IMR-90 (cell line): ENCODE measurements around the gene CALHM3. TPM values are rescaled to one million over a fixed set of nuclear protein-coding genes. Genes with fewer than 3 reads are reported as not detected.
A peak's percentile ranks its signal among the peaks of the same experiment; 100 is the strongest.

Source experiments
- ATAC-seq: fragments of 200-7000 bp; cut with Tn5 transposase; 2 replicates; pipeline ENCODE4 v1.9.1; 2020; ENCODE audit warnings: low read depth, mild to moderate bottlenecking, moderate library complexity
- BruUV-seq: library from RNA; stranded (reverse); fragments of 400-500 nt; replicated peaks from 2 replicates; lab custom pipeline; 2021; lab: Mats Ljungman, UMichigan
- CTCF ChIA-PET: fragments of 300-600 bp; formaldehyde crosslinking; extraction: SDS; loops from one replicate; lab custom pipeline; 2021; ENCODE audit warnings: antibody characterized with exemption; lab: Yijun Ruan, JAX
- POLR2A ChIA-PET: fragments of 300-600 bp; sonication (Branson Sonifier 250); formaldehyde crosslinking; loops from one replicate; lab custom pipeline; 2022; ENCODE audit warnings: antibody characterized with exemption; ENCODE audit not compliant: unreplicated experiment; lab: Charles Lee
- DNase-seq: peaks from one replicate; pipeline ENCODE4 v3.0.0; 2013
- H2AFZ ChIP-seq: replicated peaks from 2 replicates; pipeline ENCODE3; 2013; ENCODE audit warnings: low read length, mild to moderate bottlenecking; ENCODE audit not compliant: poor library complexity
- H2AK5ac ChIP-seq: 2 replicates; pipeline ENCODE4 v1.6.1; 2013; ENCODE audit warnings: low read depth, low read length, inconsistent platforms
- H2AK9ac ChIP-seq: replicated peaks from 2 replicates; pipeline ENCODE3; 2013; ENCODE audit warnings: mild to moderate bottlenecking, low read depth, low read length, moderate library complexity; ENCODE audit not compliant: poor library complexity
- H2BK120ac ChIP-seq: 2 replicates; pipeline ENCODE4 v1.6.1; 2013; ENCODE audit warnings: low read depth, low read length, inconsistent platforms
- H2BK15ac ChIP-seq: 3 replicates; pipeline ENCODE4 v1.6.1; 2013; ENCODE audit warnings: low read depth, low read length, inconsistent platforms
- H2BK20ac ChIP-seq: 2 replicates; pipeline ENCODE4 v1.6.1; 2013; ENCODE audit warnings: low read depth, mild to moderate bottlenecking, inconsistent platforms, low read length, moderate library complexity
- H2BK5ac ChIP-seq: 2 replicates; pipeline ENCODE4 v1.6.1; 2013; ENCODE audit warnings: mild to moderate bottlenecking, low read depth, low read length, inconsistent platforms; ENCODE audit not compliant: poor library complexity, severe bottlenecking
- H3K14ac ChIP-seq: replicated peaks from 2 replicates; pipeline ENCODE4 v1.6.1; 2013; ENCODE audit warnings: low read depth, low read length, inconsistent platforms
- H3K18ac ChIP-seq: 2 replicates; pipeline ENCODE4 v1.6.1; 2013; ENCODE audit warnings: low read depth, low read length, control low read depth
- H3K23ac ChIP-seq: 2 replicates; pipeline ENCODE4 v1.6.1; 2013; ENCODE audit warnings: low read depth, low read length, inconsistent platforms
- H3K27ac ChIP-seq: 2 replicates; pipeline ENCODE4 v1.5.1; 2013; ENCODE audit warnings: mild to moderate bottlenecking, control low read depth, low read length; ENCODE audit not compliant: insufficient read depth
- H3K27me3 ChIP-seq: 2 replicates; pipeline ENCODE4 v1.6.1; 2013; ENCODE audit warnings: low read length; ENCODE audit not compliant: control insufficient read depth, insufficient read depth
- H3K36me3 ChIP-seq: 2 replicates; pipeline ENCODE4 v1.6.1; 2013; ENCODE audit warnings: low read length, mixed read lengths; ENCODE audit not compliant: control insufficient read depth, insufficient read depth
- H3K4ac ChIP-seq: 2 replicates; pipeline ENCODE4 v1.6.1; 2013; ENCODE audit warnings: low read depth, low read length, inconsistent platforms
- H3K4me1 ChIP-seq: 2 replicates; pipeline ENCODE4 v1.6.1; 2013; ENCODE audit warnings: low read length, mixed read lengths; ENCODE audit not compliant: control insufficient read depth, insufficient read depth
- H3K4me2 ChIP-seq: 2 replicates; pipeline ENCODE4 v1.6.1; 2013; ENCODE audit warnings: low read depth, mild to moderate bottlenecking, control low read depth, low read length, moderate library complexity
- H3K4me3 ChIP-seq: 2 replicates; pipeline ENCODE4 v1.5.1; 2013; ENCODE audit warnings: low read depth, mild to moderate bottlenecking, control low read depth, low read length, moderate library complexity; ENCODE audit not compliant: insufficient read depth
- H3K56ac ChIP-seq: 2 replicates; pipeline ENCODE4 v1.6.1; 2013; ENCODE audit warnings: low read length, inconsistent platforms; ENCODE audit not compliant: insufficient read depth; ENCODE audit errors: extremely low read depth
- H3K79me1 ChIP-seq, 2 experiments: 2 replicates each; pipeline ENCODE4 v1.6.1; 2013; ENCODE audit warnings: low read length in 2 of 2, inconsistent platforms in 1 of 2, low read depth in 1 of 2
- H3K9ac ChIP-seq: 2 replicates; pipeline ENCODE4 v1.6.1; 2013; ENCODE audit warnings: low read depth, low read length, control low read depth
- H3K9me1 ChIP-seq: 2 replicates; pipeline ENCODE4 v1.6.1; 2013; ENCODE audit warnings: low read length, inconsistent platforms; ENCODE audit not compliant: insufficient read depth
- H3K9me3 ChIP-seq: 2 replicates; pipeline ENCODE4 v1.6.1; 2013; ENCODE audit warnings: low read length; ENCODE audit not compliant: control insufficient read depth, insufficient read depth
- H4K20me1 ChIP-seq: 2 replicates; pipeline ENCODE4 v1.6.1; 2013; ENCODE audit warnings: low read length, inconsistent platforms; ENCODE audit not compliant: insufficient read depth
- H4K5ac ChIP-seq: 2 replicates; pipeline ENCODE4 v1.6.1; 2013; ENCODE audit warnings: mild to moderate bottlenecking, low read depth, low read length, control low read depth
- H4K8ac ChIP-seq, 2 experiments: 2 replicates each; pipeline ENCODE4 v1.6.1; 2013; ENCODE audit warnings: low read depth in 2 of 2, low read length in 2 of 2, control low read depth in 1 of 2, inconsistent platforms in 1 of 2
- H4K91ac ChIP-seq: 2 replicates; pipeline ENCODE4 v1.6.1; 2013; ENCODE audit warnings: low read depth, low read length, inconsistent platforms; ENCODE audit not compliant: insufficient read depth
- BHLHE40 ChIP-seq: fragments of 150-350 bp; IDR thresholded peaks from 2 replicates; pipeline ENCODE4 v1.6.1; 2016; ENCODE audit warnings: mild to moderate bottlenecking, low read depth, low read length
- CEBPB ChIP-seq: IDR thresholded peaks from 2 replicates; pipeline ENCODE4 v1.6.1; 2012; ENCODE audit warnings: low read depth, low read length, improper control_type of control experiment
- CHD1 ChIP-seq: IDR thresholded peaks from 2 replicates; pipeline ENCODE4 v1.6.1; 2012; ENCODE audit warnings: low read depth, low read length, improper control_type of control experiment
- CTCF ChIP-seq: conservative IDR thresholded peaks from 2 replicates; pipeline ENCODE4 v1.5.1; 2012; ENCODE audit warnings: mild to moderate bottlenecking, low read depth, low read length, improper control_type of control experiment
- FOS ChIP-seq: fragments of 150-350 bp; IDR thresholded peaks from 2 replicates; pipeline ENCODE4 v1.6.1; 2016; ENCODE audit warnings: low read depth, low read length
- MAFK ChIP-seq: IDR thresholded peaks from 2 replicates; pipeline ENCODE4 v1.6.1; 2012; ENCODE audit warnings: low read depth, low read length, improper control_type of control experiment
- MAZ ChIP-seq: IDR thresholded peaks from 2 replicates; pipeline ENCODE4 v1.6.1; 2012; ENCODE audit warnings: low read depth, mild to moderate bottlenecking, low read length, improper control_type of control experiment, moderate library complexity, borderline replicate concordance
- MXI1 ChIP-seq: IDR thresholded peaks from 2 replicates; pipeline ENCODE4 v1.6.1; 2012; ENCODE audit warnings: low read depth, mild to moderate bottlenecking, low read length, moderate library complexity, borderline replicate concordance
- NFE2L2 ChIP-seq: fragments of 150-350 bp; IDR thresholded peaks from 2 replicates; pipeline ENCODE4 v1.6.1; 2016; ENCODE audit warnings: low read depth, mild to moderate bottlenecking, low read length
- POLR2A ChIP-seq: IDR thresholded peaks from 2 replicates; pipeline ENCODE4 v1.6.1; 2012; ENCODE audit warnings: mild to moderate bottlenecking, low read depth, low read length
- RAD21 ChIP-seq: IDR thresholded peaks from 2 replicates; pipeline ENCODE4 v1.6.1; 2012; ENCODE audit warnings: low read length, improper control_type of control experiment
- RCOR1 ChIP-seq: IDR thresholded peaks from 2 replicates; pipeline ENCODE4 v1.6.1; 2012; ENCODE audit warnings: mild to moderate bottlenecking, low read length, improper control_type of control experiment; ENCODE audit not compliant: insufficient replicate concordance
- RFX5 ChIP-seq: IDR thresholded peaks from 2 replicates; pipeline ENCODE4 v1.8.0; 2012; ENCODE audit warnings: low read depth, mild to moderate bottlenecking, low read length, moderate library complexity
- SMC3 ChIP-seq: fragments of 150-350 bp; IDR thresholded peaks from 2 replicates; pipeline ENCODE4 v1.6.1; 2016; ENCODE audit warnings: low read depth, mild to moderate bottlenecking, antibody characterized with exemption, low read length, moderate library complexity
- WGBS, 2 experiments: methylation state at CpG; one replicate each; pipeline versions ENCODE4 v1.1.5 to v1.1.7; 2013; ENCODE audit warnings: missing lambda C conversion rate in 2 of 2; ENCODE audit not compliant: insufficient read length in 1 of 2; ENCODE audit errors: extremely low coverage in 2 of 2; 5-methylcytosine and 5-hydroxymethylcytosine counted together
- dilution Hi-C: fragments of 300-500 bp; cut with HindIII; formaldehyde crosslinking; loops from one replicate; pipeline ENCODE4 v1.14.3; 2018; ENCODE audit warnings: low sequenced_read_pairs; ENCODE audit not compliant: unreplicated experiment
- in situ Hi-C: fragments of 300-500 bp; cut with MboI; formaldehyde crosslinking; loops from 3 replicates; pipeline ENCODE4 v1.14.3; 2019; ENCODE audit warnings: low sequenced_read_pairs, inconsistent platforms, mixed read lengths
- intact Hi-C: fragments of 100-400 bp; cut with micrococcal nuclease; formaldehyde crosslinking; loops from 2 replicates; pipeline ENCODE4 v1.10.0; 2022
- polyA plus RNA-seq, 3 experiments: library from polyadenylated mRNA; depleted of rRNA; stranded (reverse); fragments of >200 nt; gene quantifications; 2 replicates each; pipeline ENCODE4 v1.2.3, GENCODE V29; 2012; ENCODE audit warnings: low replicate concordance in 1 of 3
- total RNA-seq: library from RNA; depleted of rRNA; stranded (reverse); fragments of >200 nt; gene quantifications from 2 replicates; pipeline ENCODE4 v1.2.3, GENCODE V29; 2012
- TF ChIP-seq, protein P1 (sequence below): fragments of 150-350 bp; IDR thresholded peaks from 2 replicates; pipeline ENCODE4 v1.6.1; 2016; ENCODE audit warnings: low read depth, mild to moderate bottlenecking, low read length, moderate library complexity, borderline replicate concordance

The CALHM3 gene
- total and polyA plus RNA-seq, 2 of the 4 experiments (the other 2 are of a cell fraction) = not detected

DNA sequence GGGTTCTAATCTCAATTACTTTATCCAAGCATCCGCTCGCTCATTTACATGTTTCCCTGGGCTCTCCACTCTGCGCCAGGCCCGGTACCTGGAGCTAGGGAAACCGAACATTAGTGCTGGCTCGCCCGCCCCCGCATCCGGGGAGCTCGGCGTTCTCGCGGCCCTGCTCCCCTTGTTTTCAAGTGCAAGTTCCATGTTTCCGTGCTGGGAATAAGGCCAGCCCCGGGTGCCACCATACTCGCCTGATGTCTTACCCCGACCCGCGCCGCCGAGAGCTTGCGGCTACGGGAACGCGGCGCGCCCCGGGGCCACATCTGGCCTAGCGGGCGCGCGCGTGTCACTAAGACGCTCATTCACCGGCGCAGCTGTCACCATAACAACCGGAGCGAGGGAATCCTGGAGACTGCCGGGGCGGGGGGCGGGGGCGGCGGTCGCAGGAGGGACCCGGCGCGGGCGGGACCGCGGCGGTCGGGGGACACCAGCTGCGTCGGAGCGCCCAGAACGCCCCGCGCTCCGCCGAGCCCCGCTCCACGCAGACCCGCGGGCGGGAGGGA, 14.4 kb upstream of the CALHM3 start, which contains the start of gene NEURL1:
TSS of gene NEURL1 (plus strand) at position 344 of the 554 bp plus-strand sequence. CDS start 683 bp downstream, outside the sequence.
- Histone ChIP-seq H4K20me1 (peaks cover 16% of the 10 kb centered on the region; the same call in 1 of the 2 replicates), H3K4me3 (peak within 1 kb of the TSS; percentile 35), H4K91ac (no peak within 1 kb of the TSS), H3K4ac (peak within 1 kb of the TSS; percentile 18), H3K56ac (no peak within 1 kb of the TSS), H3K79me1 (no peaks in the 10 kb centered on the region), H3K27me3 (peaks cover 61% of the 10 kb centered on the region), H3K9ac (no peak within 1 kb of the TSS), H2BK20ac (no peak within 1 kb of the TSS), H4K8ac (no peak within 1 kb of the TSS), H3K4me1 (peaks cover 19% of the 10 kb centered on the region), H3K9me3 (no peaks in the 10 kb centered on the region), H2BK15ac (no peak within 1 kb of the TSS; the same call in 2 of the 3 replicates), H3K4me2 (peak within 1 kb of the TSS; percentile 65), H4K5ac (no peak within 1 kb of the TSS), H3K23ac (0 out of 2 replicates have a peak within 1 kb of the TSS, but pooled peaks have one; percentile 69), H2AK5ac (no peak within 1 kb of the TSS), H3K18ac (no peak within 1 kb of the TSS), H2AFZ (peak within 1 kb of the TSS; percentile 74), H3K36me3 (no peaks in the 10 kb centered on the region), H2BK120ac (0 out of 2 replicates have a peak within 1 kb of the TSS, but pooled peaks have one; percentile 3), H2BK5ac (no peak within 1 kb of the TSS), H3K27ac (no peak within 1 kb of the TSS), H3K9me1 (peaks cover 9% of the 10 kb centered on the region; the same call in 1 of the 2 replicates), H2AK9ac (peak within 1 kb of the TSS; percentile 18), H3K14ac (peak within 1 kb of the TSS; percentile 25; the same call in 1 of the 2 replicates)
- no peak for DNase-seq
- ChIA-PET CTCF (no interaction called here), POLR2A (interaction anchor here (0.7 kb wide), 1 partner anchor 505 kb away, joined by 4 read pairs; no protein-coding TSS in a partner anchor)
- peak; percentile 4 for ATAC-seq
- dilution Hi-C loops = no loop called here
- intact Hi-C loops = no loop called here
- WGBS, 2 experiments = 14% methylated on average over 15 of the region's 65 CpGs; no CpG with 5 or more reads in 1 of the 2 experiments
- in situ Hi-C loops = loop anchor here (10.0 kb wide), 1 partner anchor 191 kb away; no protein-coding TSS in a partner anchor
- no TSS peak for BruUV-seq
- TF ChIP-seq MAZ (no peak), FOS (no peak), RFX5 (no peak), BHLHE40 (no peak), MXI1 (no peak), CTCF (no peak), MAFK (no peak), NFE2L2 (no peak), CEBPB (no peak), RCOR1 (no peak), POLR2A (no peak), SMC3 (no peak), RAD21 (no peak), CHD1 (no peak)
- TF ChIP-seq, protein P1, sequence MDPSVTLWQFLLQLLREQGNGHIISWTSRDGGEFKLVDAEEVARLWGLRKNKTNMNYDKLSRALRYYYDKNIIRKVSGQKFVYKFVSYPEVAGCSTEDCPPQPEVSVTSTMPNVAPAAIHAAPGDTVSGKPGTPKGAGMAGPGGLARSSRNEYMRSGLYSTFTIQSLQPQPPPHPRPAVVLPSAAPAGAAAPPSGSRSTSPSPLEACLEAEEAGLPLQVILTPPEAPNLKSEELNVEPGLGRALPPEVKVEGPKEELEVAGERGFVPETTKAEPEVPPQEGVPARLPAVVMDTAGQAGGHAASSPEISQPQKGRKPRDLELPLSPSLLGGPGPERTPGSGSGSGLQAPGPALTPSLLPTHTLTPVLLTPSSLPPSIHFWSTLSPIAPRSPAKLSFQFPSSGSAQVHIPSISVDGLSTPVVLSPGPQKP = no peak
